Neural progenitor cell (in vitro differentiated cells): ENCODE results near the gene TRPT1.

Experiments used
- EZH2 ChIP-seq: fragments of 200-600 bp; sonication (generic); IDR thresholded peaks from 2 replicates; pipeline ENCODE4 v1.6.1; 2017; ENCODE audit warnings: antibody characterized with exemption, mild to moderate bottlenecking, moderate library complexity
- EZH2phosphoT487 ChIP-seq: fragments of 200-600 bp; sonication (generic); IDR thresholded peaks from 2 replicates; pipeline ENCODE4 v1.6.1; 2017; ENCODE audit warnings: antibody characterized with exemption
- TF ChIP-seq, protein P1 (sequence below): fragments of 200-600 bp; sonication (generic); IDR thresholded peaks from 2 replicates; pipeline ENCODE4 v1.5.1; 2017; ENCODE audit warnings: antibody characterized with exemption, mild to moderate bottlenecking

DNA sequence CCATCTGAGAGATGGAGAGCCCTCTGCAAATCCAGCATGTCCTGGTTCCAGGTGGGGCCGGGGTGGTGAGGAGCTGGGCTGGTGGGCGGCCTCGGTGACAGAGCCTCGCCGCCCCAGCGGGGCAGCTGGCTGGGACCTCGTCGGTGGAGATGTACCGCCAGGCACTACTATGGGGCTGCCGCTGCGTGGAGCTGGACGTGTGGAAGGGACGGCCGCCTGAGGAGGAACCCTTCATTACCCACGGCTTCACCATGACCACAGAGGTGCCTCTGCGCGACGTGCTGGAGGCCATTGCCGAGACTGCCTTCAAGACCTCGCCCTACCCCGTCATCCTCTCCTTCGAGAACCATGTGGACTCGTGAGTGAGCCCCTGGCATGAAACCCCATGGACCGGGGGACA, 32.4 kb upstream of the TRPT1 start:
- TF ChIP-seq, protein P1, sequence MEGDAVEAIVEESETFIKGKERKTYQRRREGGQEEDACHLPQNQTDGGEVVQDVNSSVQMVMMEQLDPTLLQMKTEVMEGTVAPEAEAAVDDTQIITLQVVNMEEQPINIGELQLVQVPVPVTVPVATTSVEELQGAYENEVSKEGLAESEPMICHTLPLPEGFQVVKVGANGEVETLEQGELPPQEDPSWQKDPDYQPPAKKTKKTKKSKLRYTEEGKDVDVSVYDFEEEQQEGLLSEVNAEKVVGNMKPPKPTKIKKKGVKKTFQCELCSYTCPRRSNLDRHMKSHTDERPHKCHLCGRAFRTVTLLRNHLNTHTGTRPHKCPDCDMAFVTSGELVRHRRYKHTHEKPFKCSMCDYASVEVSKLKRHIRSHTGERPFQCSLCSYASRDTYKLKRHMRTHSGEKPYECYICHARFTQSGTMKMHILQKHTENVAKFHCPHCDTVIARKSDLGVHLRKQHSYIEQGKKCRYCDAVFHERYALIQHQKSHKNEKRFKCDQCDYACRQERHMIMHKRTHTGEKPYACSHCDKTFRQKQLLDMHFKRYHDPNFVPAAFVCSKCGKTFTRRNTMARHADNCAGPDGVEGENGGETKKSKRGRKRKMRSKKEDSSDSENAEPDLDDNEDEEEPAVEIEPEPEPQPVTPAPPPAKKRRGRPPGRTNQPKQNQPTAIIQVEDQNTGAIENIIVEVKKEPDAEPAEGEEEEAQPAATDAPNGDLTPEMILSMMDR, result no peak
- no peak for TF ChIP-seq EZH2
- no peak for TF ChIP-seq EZH2phosphoT487
